Measurements from ENCODE around the gene ARMC9.

The ARMC9 gene

GRCh38 chr2:231163011-231163410 is 35.4 kb upstream of the ARMC9 start:
- TF ChIP-seq CTCF (IDR thresholded peaks at IDR 0.05; ENCODE audit: insufficient read depth, missing control alignments), result no peak
- FAIRE-seq (no peak), DNase-seq (ENCODE audit: insufficient read length, low spot score) (no peak)

DNA sequence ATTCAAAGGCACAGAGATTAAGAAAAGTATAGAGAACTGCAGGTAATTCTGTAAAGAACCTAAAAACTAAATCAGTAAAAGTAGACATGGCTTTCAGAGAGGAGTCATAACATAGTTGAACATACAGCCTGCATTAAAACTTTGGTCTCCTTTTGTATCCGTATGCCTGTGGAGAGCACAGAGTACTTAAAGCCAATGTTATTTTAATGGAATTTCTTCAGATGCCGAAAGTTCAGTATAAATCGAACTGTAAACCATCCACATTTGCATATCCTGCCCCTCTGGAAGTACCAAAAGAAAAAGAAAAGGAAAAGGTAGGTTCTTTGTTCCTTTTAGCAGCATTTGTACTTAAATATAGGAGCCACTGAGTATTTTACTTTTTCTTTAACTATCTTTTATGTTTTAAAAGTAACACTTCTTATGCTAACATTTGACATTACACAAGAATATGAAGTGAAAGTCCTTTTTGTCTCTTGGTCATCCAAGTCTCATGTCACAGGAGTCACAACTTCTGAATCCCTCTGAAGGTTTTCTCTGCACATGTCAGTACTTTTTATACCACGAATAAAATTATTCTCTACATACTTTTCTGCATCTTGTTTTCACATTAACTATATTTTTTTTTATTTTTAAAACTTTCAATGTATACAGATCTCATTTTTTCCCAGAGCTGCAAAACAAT is 34.9 kb upstream of the ARMC9 start:
- TF ChIP-seq CTCF (IDR thresholded peaks at IDR 0.05; ENCODE audit: insufficient read depth, missing control alignments), result no peak
- DNase-seq (ENCODE audit: insufficient read length, low spot score) (no peak), FAIRE-seq (no peak)

DNA sequence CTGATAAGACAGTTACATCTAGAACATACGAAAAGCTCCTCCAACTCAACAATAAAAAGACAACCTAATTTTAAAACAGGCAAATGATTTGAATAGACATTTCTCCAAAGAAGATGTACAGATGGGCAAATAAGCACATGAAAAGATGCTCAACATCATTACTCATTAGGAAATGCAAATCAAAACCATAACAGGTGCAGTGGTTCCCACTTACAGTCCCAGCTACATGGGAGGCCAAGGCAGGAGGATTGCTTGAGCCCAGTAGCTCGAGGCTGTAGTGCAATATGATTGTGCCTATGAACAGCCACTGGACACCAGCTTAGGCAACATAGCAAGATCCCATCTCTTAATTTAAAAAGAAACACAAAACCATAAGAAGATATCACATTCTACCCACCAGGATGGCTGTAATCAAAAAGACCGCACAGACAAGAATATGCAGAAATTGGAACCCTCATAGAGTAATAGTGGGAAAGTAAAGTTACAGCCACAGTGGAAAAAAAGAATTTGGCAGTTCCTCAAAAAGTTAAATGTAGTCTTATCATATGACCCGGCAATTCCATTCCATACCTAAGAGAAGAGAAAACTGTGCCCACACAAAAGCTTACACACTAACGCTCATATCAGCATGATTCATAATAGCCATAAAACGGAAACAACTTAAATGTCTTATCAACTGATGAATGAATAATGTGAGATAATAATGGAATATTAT is 30.5 kb upstream of the ARMC9 start:
- DNase-seq (ENCODE audit: insufficient read length, low spot score) (no peak), FAIRE-seq (no peak)
- no peak for TF ChIP-seq CTCF (IDR thresholded peaks at IDR 0.05; ENCODE audit: insufficient read depth, missing control alignments)

GRCh38 chr2:231168460-231169139 is 29.8 kb upstream of the ARMC9 start:
- no peak for TF ChIP-seq CTCF (IDR thresholded peaks at IDR 0.05; ENCODE audit: insufficient read depth, missing control alignments)
- peak; percentile 29 for FAIRE-seq
- no peak for DNase-seq (ENCODE audit: insufficient read length, low spot score)

- no peak for TF ChIP-seq CTCF (IDR thresholded peaks at IDR 0.05; ENCODE audit: insufficient read depth, missing control alignments)
- FAIRE-seq (no peak), DNase-seq (ENCODE audit: insufficient read length, low spot score) (no peak)
These were observed 28.9 kb upstream of the ARMC9 start for GRCh38 chr2:231169488-231169887.

GRCh38 chr2:231170055-231170454 is 28.4 kb upstream of the ARMC9 start:
- no peak for DNase-seq (ENCODE audit: insufficient read length, low spot score)
- no peak for FAIRE-seq
- TF ChIP-seq CTCF (IDR thresholded peaks at IDR 0.05; ENCODE audit: insufficient read depth, missing control alignments), result no peak

Measured in D721Med (cell line).